GM20000 (cell line): ENCODE results near the gene HSPA4.

ENCODE experiments used
- DNase-seq: peaks from one replicate; pipeline ENCODE4 v3.0.0; 2012; ENCODE audit warnings: low spot score
- CTCF ChIP-seq: IDR thresholded peaks from 2 replicates; pipeline ENCODE4 v1.5.1; 2012; ENCODE audit warnings: mild to moderate bottlenecking, control low read depth; ENCODE audit errors: extremely low read depth, missing control alignments

HSPA4 gene

GRCh38 chr5:133121080-133121479 is 69.3 kb downstream of the HSPA4 start:
- TF ChIP-seq CTCF: no peak
- no peak for DNase-seq

- no peak for TF ChIP-seq CTCF
- no peak for DNase-seq
These were observed 69.9 kb downstream of the HSPA4 start for GRCh38 chr5:133121611-133122150.

- no peak for DNase-seq
- TF ChIP-seq CTCF: no peak
These were observed 70.9 kb downstream of the HSPA4 start for GRCh38 chr5:133122711-133123110.

- no peak for TF ChIP-seq CTCF
- no peak for DNase-seq
These were observed 71.5 kb downstream of the HSPA4 start for GRCh38 chr5:133123297-133123696.

- DNase-seq: no peak
- no peak for TF ChIP-seq CTCF
These were observed 73.1 kb downstream of the HSPA4 start for GRCh38 chr5:133124891-133125290.

- no peak for TF ChIP-seq CTCF
- no peak for DNase-seq
These were observed 76.3 kb downstream of the HSPA4 start for GRCh38 chr5:133128066-133128465.

GRCh38 chr5:133129289-133129688 is 77.5 kb downstream of the HSPA4 start:
- no peak for TF ChIP-seq CTCF
- DNase-seq: no peak
